NOMO-1 treated with dmso at 0.1 percent for 144 hours (cell line): ENCODE measurements around the gene USP7.
"Not testable (repeated sequence)": the region's sequence is repeated elsewhere in the genome, so short reads cannot be mapped to it uniquely, and the experiment has no call there.

Experiments
- DNase-seq: peaks from one replicate; lab custom pipeline; 2025; ENCODE audit not compliant: unreplicated experiment; lab: John Stamatoyannopoulos, UW

Gene USP7

GRCh38 chr16:8963821-8964441 lies at the start of gene USP7:
Gene USP7, minus strand, starts transcription at chr16:8963906. Its CDS starts 621 bp downstream, at chr16:8963285.
- DNase-seq = peak; percentile 79

GRCh38 chr16:9013508-9013864 lies 49.8 kb upstream of the USP7 start:
- no peak for DNase-seq

GRCh38 chr16:9012848-9013507 lies 49.3 kb upstream of the USP7 start:
- no peak for DNase-seq

DNA sequence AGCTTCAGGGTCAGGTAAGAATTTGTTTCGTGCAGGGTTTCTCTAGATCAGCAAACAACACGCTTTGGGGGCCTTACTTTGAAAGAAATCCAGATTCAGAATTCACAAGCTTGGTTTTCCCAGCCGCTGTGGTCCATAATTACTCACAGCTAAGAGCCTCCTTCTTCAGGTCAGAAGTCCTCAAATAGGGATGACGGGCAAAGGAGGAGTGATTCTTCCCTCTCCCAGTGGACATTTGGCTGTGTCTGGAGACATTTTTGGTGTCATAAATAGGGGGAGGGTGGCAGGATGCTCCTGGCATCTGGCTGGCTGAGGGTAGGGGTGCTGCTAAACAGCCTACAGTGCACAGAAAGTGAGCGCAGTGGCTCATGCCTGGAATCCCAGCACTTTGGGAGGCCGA lies 48.6 kb upstream of the USP7 start:
- no peak for DNase-seq

GRCh38 chr16:9008601-9009260 lies 45.0 kb upstream of the USP7 start:
- DNase-seq = peak; percentile 21

DNA sequence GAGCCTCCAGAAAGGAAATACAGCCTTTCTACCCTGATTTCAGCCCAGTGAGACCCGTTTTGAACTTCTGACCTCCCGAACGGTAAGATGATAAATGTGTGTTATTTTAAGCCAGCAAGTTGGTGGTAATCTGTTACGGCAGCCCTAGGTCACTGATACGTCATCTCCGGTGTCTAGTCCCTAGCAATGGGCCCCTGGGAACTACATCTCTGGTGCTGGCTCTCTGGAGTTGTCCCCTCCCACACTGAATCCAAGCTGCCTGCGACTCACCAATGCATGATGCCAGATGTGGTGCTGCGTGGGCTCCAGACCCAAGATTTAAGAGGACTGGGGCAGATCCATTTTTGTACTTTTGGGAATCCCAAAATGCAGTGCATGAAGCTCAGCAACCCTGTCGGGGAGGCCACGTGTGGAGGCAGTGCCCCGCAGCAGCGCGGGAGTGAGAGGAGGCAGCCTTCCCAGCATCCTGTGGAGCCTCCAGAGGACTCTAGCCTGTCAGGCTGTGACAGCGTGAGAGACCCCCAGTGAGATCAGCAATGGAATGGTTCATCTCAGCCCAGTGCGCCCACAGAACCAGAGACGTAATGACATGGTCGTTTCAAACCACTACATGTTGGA lies 43.6 kb upstream of the USP7 start:
- DNase-seq = no peak

- DNase-seq = no peak
Observed at GRCh38 chr16:9004183-9004582, 40.5 kb upstream of the USP7 start.

DNA sequence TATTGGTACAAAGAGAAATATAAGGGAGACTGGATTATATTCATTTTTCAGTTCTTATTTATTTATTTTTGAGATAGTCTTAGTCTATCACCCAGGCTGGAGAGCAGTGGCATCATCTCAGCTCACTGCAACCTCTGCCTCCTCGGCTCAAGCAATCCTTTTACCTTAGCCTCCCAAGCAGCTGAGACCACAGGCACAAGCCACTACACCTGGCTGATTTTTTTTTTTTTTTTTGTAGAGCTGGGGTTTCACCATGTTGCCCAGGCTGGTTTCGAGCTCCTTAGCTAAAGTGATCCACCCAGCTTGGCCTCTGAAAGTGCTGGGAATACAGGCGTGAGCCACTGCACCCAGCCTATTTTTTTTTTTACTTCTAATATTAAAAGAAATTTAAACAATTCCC lies 40.1 kb upstream of the USP7 start:
- no peak for DNase-seq

- no peak for DNase-seq
Observed at GRCh38 chr16:9003322-9003721, 39.6 kb upstream of the USP7 start.

- DNase-seq = no peak
Observed at GRCh38 chr16:9002042-9002441, 38.3 kb upstream of the USP7 start.

- no peak for DNase-seq
Observed at GRCh38 chr16:9000664-9001063, 37.0 kb upstream of the USP7 start.

GRCh38 chr16:8999800-9000199 lies 36.1 kb upstream of the USP7 start:
- no peak for DNase-seq

DNA sequence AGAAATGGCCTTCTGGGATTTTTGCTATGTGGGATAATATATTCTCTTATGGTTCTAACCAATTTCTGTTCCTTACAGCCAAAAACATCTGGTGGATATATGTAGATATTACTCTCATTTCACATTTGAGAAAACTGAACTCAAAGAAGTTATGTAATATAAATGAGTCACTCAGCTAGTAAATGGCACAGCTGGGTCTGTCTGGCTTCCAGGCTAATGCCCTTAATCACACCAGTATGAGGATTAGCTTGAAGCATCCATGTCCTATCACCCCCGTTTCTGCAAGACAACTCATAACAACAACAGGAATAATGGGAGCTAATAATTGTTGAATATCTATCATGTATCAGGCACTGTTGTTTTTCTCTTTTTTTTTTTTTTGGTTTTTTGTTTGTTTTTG lies 34.4 kb upstream of the USP7 start:
- DNase-seq = no peak

DNA sequence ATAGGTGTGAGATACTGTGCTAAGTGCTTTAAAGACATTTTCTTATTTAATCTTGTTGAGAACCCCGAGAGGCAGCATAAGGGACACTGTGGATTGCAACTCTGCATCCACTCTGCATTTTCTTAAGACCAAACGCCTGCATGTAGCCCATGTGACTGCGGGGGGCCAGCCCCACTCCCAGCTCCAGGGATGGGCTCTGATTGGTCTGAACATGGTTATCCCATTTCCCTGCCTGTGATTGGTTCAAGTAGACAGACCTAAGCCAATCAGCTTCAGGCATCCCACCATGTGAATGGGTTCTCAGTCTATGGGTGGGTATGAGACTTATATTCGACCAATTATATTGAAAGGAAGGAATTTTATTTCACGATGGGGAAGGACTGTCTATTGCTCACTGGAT lies 33.2 kb upstream of the USP7 start:
- no peak for DNase-seq

GRCh38 chr16:8990445-8990844 lies 26.7 kb upstream of the USP7 start:
- no peak for DNase-seq

DNA sequence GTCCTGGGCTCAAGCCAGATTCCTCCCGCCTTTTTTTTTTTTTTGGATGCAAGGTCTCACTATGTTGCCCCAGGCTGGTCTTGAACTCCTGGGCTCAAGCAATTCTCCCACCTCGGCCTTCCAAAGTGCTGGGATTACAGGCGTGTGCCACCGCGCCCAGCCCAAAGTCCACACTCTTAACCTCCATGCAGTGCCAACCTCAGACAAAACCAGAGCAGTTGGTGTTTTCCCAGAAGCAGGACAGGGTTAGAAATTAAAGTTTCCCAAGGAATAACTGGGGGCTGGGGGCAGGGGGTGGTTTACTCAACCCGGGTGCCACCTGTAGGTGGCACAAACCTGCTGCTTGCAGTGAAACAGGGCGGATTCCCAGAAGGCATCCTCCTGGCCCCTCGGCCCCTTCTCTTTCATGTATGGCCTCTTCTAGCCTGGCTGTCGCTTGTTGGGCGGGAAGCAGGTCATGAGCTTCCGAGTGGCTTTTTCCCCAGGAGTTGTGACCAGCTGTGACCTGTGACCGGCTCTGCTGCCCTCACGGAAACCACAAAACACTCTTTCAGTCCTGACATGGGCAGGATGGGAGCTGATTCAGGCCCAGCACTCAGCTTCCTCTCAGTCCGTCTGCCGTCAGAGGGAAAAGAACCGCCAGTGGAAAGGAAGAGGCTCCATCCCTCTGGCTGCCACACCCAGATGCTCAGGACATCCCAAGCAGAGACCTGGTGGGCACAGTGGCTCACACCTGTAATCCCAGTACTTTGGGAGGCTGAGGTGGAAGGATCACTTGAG lies 25.6 kb upstream of the USP7 start:
- no peak for DNase-seq

- no peak for DNase-seq
Observed at GRCh38 chr16:8986818-8987191, 23.1 kb upstream of the USP7 start.

DNA sequence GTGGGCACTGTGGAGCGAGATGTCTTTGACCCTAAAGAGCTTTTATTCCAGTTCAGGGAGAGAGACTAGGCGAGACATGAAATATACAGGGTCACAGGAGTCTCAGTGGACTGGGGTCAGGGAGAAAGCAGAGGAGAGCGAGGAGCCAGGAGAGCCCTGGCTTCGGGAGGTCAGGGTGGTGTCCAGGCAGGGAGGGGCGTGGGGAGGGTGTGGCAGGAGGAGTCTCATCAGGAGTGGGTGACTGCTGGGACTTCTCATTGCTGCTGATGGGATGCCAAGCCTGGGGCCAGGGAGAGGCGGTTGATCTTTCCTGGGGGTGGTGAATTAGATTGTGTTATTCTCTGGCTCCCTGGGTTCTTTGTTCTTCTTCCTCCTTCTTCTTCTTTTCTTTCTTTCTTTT lies 22.4 kb upstream of the USP7 start:
- no peak for DNase-seq

DNA sequence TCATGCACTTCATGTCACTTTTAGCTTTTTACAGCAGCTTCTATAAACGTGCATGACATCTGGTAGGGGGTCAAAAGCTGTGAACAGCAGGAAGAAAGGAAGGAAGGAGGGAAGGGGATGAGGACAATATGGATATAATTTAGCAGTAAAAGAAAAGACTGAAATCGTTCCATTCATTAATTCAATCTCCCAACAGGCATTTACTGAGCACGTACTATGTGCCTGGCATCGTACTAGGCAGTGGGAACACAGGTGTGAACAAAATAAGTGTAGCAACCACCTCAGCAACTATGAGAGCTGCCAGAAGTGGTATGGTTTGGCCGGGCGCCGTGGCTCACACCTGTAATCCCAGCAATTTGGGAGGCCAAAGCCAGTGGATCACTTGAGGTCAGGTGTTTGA lies 19.1 kb upstream of the USP7 start:
- no peak for DNase-seq

DNA sequence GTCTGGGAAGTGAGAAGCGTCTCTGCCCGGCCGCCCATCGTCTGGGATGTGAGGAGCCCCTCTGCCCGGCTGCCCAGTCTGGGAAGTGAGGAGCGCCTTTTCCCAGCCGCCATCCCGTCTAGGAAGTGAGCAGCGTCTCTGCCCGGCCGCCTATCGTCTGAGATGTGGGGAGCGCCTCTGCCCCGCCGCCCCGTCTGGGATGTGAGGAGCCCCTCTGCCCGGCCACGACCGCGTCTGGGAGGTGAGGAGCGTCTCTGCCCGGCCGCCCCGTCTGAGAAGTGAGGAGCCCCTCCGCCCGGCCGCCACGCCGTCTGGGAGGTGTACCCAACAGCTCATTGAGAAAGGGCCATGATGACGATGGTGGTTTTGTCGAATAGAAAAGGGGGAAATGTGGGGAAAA lies 18.2 kb upstream of the USP7 start:
- DNase-seq = not testable (repeated sequence)

DNA sequence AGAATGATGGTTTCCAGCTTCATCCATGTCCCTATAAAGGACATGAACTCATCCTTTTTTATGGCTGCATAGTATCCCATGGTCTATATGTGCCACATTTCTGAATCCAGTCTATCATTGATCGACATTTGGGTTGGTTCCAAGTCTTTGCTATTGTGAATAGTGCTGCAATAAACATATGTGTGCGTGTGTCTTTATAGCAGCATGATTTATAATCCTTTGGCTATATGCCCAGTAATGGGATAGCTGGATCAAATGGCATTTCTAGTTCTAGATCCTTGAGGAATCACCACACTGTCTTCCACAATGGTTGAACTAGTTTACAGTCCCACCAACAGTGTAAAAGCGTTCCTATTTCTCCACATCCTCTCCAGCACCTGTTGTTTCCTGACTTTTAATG lies 12.5 kb upstream of the USP7 start:
- not testable (repeated sequence) for DNase-seq
